Measurements from ENCODE around the gene ATP2C2. TPM values are rescaled to one million over a fixed set of nuclear protein-coding genes. Genes with fewer than 3 reads are reported as not detected.

Gene ATP2C2
- total RNA-seq, 1 experiment from 2014 or later = not detected

GRCh38 chr16:84373907-84374489 lies 5.7 kb downstream of the ATP2C2 start:
- ChIA-PET POLR2A (ENCODE audit: low non-redundant PET) (no interaction called here), CTCF (no interaction called here)
- Histone ChIP-seq H3K27me3 (replicated peaks; ENCODE audit: insufficient read depth, low read depth, low read length, poor library complexity) (peaks cover 62% of the 10 kb centered on the region), H3K9me3 (ENCODE audit: low read depth, low read length, poor library complexity, severe bottlenecking) (no peaks in the 10 kb centered on the region), H3K27ac (ENCODE audit: low read depth, low read length, poor library complexity, severe bottlenecking) (no peak overlapping the region), H3K4me3 (ENCODE audit: low read depth, low read length, poor library complexity, severe bottlenecking) (no peak overlapping the region), H3K36me3 (ENCODE audit: insufficient read depth, low read length, poor library complexity, severe bottlenecking) (no peaks in the 10 kb centered on the region), H3K4me1 (ENCODE audit: insufficient read depth, low read length, poor library complexity, severe bottlenecking) (no peaks in the 10 kb centered on the region)
- no TSS peak for BruUV-seq (replicated peaks)
- TF ChIP-seq CTCF (conservative IDR thresholded peaks at IDR 0.05; ENCODE audit: low read depth, low read length) (no peak), EZH2 (IDR thresholded peaks at IDR 0.05; ENCODE audit: borderline replicate concordance, low read depth, low read length, poor library complexity, severe bottlenecking) (no peak)
- intact Hi-C loops (cut with micrococcal nuclease; ENCODE audit: unreplicated experiment) = no loop called here
- DNase-seq (ENCODE audit: low spot score) = no peak

GRCh38 chr16:84378099-84378498 lies 9.8 kb downstream of the ATP2C2 start:
- no peak for DNase-seq (ENCODE audit: low spot score)
- ChIA-PET CTCF (no interaction called here), POLR2A (ENCODE audit: low non-redundant PET) (no interaction called here)
- Histone ChIP-seq H3K4me3 (ENCODE audit: low read depth, low read length, poor library complexity, severe bottlenecking) (no peak overlapping the region), H3K4me1 (ENCODE audit: insufficient read depth, low read length, poor library complexity, severe bottlenecking) (no peaks in the 10 kb centered on the region), H3K27me3 (replicated peaks; ENCODE audit: insufficient read depth, low read depth, low read length, poor library complexity) (peaks cover 30% of the 10 kb centered on the region), H3K36me3 (ENCODE audit: insufficient read depth, low read length, poor library complexity, severe bottlenecking) (no peaks in the 10 kb centered on the region), H3K27ac (ENCODE audit: low read depth, low read length, poor library complexity, severe bottlenecking) (no peak overlapping the region), H3K9me3 (ENCODE audit: low read depth, low read length, poor library complexity, severe bottlenecking) (no peaks in the 10 kb centered on the region)
- no peak for TF ChIP-seq EZH2 (IDR thresholded peaks at IDR 0.05; ENCODE audit: borderline replicate concordance, low read depth, low read length, poor library complexity, severe bottlenecking)
- TF ChIP-seq CTCF (conservative IDR thresholded peaks at IDR 0.05; ENCODE audit: low read depth, low read length) = no peak
- intact Hi-C loops (cut with micrococcal nuclease; ENCODE audit: unreplicated experiment) = no loop called here
- no TSS peak for BruUV-seq (replicated peaks)

- Histone ChIP-seq H3K36me3 (ENCODE audit: insufficient read depth, low read length, poor library complexity, severe bottlenecking) (no peaks in the 10 kb centered on the region), H3K27me3 (replicated peaks; ENCODE audit: insufficient read depth, low read depth, low read length, poor library complexity) (peaks cover 28% of the 10 kb centered on the region), H3K4me1 (ENCODE audit: insufficient read depth, low read length, poor library complexity, severe bottlenecking) (no peaks in the 10 kb centered on the region), H3K9me3 (ENCODE audit: low read depth, low read length, poor library complexity, severe bottlenecking) (no peaks in the 10 kb centered on the region), H3K27ac (ENCODE audit: low read depth, low read length, poor library complexity, severe bottlenecking) (no peak overlapping the region), H3K4me3 (ENCODE audit: low read depth, low read length, poor library complexity, severe bottlenecking) (no peak overlapping the region)
- DNase-seq (ENCODE audit: low spot score) = no peak
- intact Hi-C loops (cut with micrococcal nuclease; ENCODE audit: unreplicated experiment) = no loop called here
- BruUV-seq (replicated peaks) = no TSS peak
- TF ChIP-seq EZH2 (IDR thresholded peaks at IDR 0.05; ENCODE audit: borderline replicate concordance, low read depth, low read length, poor library complexity, severe bottlenecking) (no peak), CTCF (conservative IDR thresholded peaks at IDR 0.05; ENCODE audit: low read depth, low read length) (no peak)
- CTCF ChIA-PET = no interaction called here
- POLR2A ChIA-PET (ENCODE audit: low non-redundant PET) = no interaction called here
Observed at GRCh38 chr16:84378567-84378966, 10.2 kb downstream of the ATP2C2 start.
